GM12864 (cell line): Measurements from ENCODE around the gene PSMA2.

ENCODE experiments used
- DNase-seq: peaks from one replicate; pipeline ENCODE4 v3.0.0-alpha.2; 2011; ENCODE audit warnings: low read depth
- H3K4me3 ChIP-seq: 2 replicates; pipeline ENCODE4 v1.5.1; 2011; ENCODE audit warnings: mild to moderate bottlenecking, low read depth, low read length, control low read depth
- TF ChIP-seq, protein P1 (sequence below): IDR thresholded peaks from 2 replicates; pipeline ENCODE4 v1.5.1; 2011; ENCODE audit warnings: low read depth, mild to moderate bottlenecking, moderate library complexity, low read length, control low read depth, inconsistent platforms; ENCODE audit errors: missing control alignments

The PSMA2 gene

GRCh38 chr7:42910306-42910705, 21.7 kb downstream of the PSMA2 start:
- DNase-seq = no peak
- TF ChIP-seq, protein P1, sequence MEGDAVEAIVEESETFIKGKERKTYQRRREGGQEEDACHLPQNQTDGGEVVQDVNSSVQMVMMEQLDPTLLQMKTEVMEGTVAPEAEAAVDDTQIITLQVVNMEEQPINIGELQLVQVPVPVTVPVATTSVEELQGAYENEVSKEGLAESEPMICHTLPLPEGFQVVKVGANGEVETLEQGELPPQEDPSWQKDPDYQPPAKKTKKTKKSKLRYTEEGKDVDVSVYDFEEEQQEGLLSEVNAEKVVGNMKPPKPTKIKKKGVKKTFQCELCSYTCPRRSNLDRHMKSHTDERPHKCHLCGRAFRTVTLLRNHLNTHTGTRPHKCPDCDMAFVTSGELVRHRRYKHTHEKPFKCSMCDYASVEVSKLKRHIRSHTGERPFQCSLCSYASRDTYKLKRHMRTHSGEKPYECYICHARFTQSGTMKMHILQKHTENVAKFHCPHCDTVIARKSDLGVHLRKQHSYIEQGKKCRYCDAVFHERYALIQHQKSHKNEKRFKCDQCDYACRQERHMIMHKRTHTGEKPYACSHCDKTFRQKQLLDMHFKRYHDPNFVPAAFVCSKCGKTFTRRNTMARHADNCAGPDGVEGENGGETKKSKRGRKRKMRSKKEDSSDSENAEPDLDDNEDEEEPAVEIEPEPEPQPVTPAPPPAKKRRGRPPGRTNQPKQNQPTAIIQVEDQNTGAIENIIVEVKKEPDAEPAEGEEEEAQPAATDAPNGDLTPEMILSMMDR = no peak
- no peak overlapping the region for H3K4me3 ChIP-seq

GRCh38 chr7:42907316-42907715, 24.7 kb downstream of the PSMA2 start:
- no peak for DNase-seq
- no peak overlapping the region for H3K4me3 ChIP-seq
- TF ChIP-seq, protein P1 = no peak

- TF ChIP-seq, protein P1 = no peak
- H3K4me3 ChIP-seq = no peak overlapping the region
- DNase-seq = no peak
Measured at GRCh38 chr7:42906181-42906580, 25.8 kb downstream of the PSMA2 start.

DNA sequence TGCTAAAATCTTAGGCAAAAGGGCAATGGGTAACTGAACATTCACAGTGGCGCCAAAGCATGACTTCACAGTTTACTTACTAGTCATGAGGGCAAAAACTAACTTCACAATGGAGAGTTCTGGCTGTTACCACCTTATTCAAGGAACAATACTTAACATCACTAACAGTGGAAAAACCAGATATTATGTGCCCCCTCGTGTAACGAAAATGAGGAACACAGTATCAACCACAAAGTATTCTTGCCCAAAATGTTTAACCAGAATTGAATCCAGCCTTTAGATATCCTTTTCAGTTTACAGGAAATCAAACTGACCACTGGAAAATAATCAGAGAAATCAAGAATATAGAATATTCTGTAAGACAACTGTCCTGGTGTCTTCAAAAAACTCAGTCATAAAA, 29.6 kb downstream of the PSMA2 start:
- H3K4me3 ChIP-seq = no peak overlapping the region
- no peak for DNase-seq
- TF ChIP-seq, protein P1 = no peak

- no peak overlapping the region for H3K4me3 ChIP-seq
- DNase-seq = no peak
- TF ChIP-seq, protein P1 = no peak
Measured at GRCh38 chr7:42900842-42901241, 31.1 kb downstream of the PSMA2 start.

DNA sequence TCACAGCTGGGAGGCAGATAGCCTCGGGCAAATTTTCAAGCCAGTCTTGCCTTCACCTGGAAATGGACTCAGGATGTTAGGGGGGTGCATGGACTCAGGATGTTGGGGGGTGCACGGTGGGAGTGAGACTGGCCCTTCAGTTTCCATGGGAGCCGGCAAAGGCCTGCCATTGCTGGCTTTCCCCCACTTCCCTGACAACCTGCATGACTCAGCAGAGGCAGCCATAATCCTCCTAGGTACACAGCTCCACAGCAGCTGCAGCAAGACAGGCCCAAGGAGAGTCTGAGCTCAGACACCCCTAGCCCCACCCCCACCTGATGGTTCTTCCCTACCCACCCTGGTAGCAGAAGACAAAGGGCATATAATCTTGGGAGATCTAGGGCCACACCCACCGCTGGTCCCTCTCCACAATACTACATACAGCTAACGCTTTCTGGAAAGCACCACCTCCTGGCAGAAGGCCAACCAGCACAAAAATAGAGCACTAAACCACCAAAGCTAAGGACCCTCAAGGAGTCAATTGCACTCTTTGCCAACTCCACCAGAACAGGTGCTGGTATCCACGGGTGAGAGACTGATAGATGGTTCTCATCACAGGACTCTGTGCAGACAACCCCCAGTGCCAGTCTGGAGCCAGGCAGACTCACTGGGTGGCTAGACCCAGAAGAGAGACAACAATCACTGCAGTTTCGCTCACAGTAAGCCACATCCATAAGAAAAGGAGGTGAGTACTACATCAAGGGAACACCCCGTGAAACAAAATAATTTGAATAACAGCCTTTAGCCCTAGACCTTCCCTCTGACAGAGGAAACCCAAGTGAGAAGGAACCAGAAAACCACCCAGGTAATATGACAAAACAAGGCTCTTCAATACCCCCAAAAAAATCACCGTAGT, 38.4 kb downstream of the PSMA2 start:
- DNase-seq = no peak
- H3K4me3 ChIP-seq = no peak overlapping the region
- TF ChIP-seq, protein P1 = no peak
